Keratinocyte (primary cell): ENCODE measurements around the gene PLXNA1.

ENCODE experiments used
- CTCF ChIP-seq, 3 experiments: IDR thresholded peaks in 1 of 3; conservative IDR thresholded peaks in 1 of 3; optimal IDR thresholded peaks in 1 of 3; 2 replicates in 2 of 3; 3 replicates in 1 of 3; pipeline versions ENCODE3 to v1.5.1; 2011; ENCODE audit warnings: low read length in 3 of 3, mild to moderate bottlenecking in 3 of 3, moderate library complexity in 2 of 3, control low read depth in 1 of 3, inconsistent platforms in 1 of 3; ENCODE audit not compliant: insufficient read depth in 2 of 3; ENCODE audit errors: extremely low read depth in 1 of 3
- EZH2 ChIP-seq: IDR thresholded peaks from one replicate; pipeline ENCODE4 v1.6.1; 2012; ENCODE audit warnings: inconsistent platforms, mild to moderate bottlenecking, low read length, moderate library complexity

- TF ChIP-seq CTCF (optimal IDR thresholded peaks at IDR 0.05 in 1 of 3, IDR thresholded peaks at IDR 0.05 in 1 of 3, conservative IDR thresholded peaks at IDR 0.05 in 1 of 3; ENCODE audit: extremely low read depth in 1 of 3, insufficient read depth in 2 of 3, low read length in 3 of 3) (no peak), EZH2 (no peak)
Observed at GRCh38 chr3:126964950-126965349, 18.0 kb upstream of the PLXNA1 start.
